ENCODE results near the gene LRTM1. TPM values are rescaled to one million over a fixed set of nuclear protein-coding genes. Genes with fewer than 3 reads are reported as not detected.

Gene LRTM1
- total RNA-seq, 1 experiment from 2014 or later = not detected

- no peak for TF ChIP-seq EZH2phosphoT487 (IDR thresholded peaks at IDR 0.05; ENCODE audit: borderline replicate concordance)
Measured at GRCh38 chr3:54892168-54892567, 35.7 kb downstream of the LRTM1 start (continued).

GRCh38 chr3:54891540-54891897 is 36.3 kb downstream of the LRTM1 start:
- POLR2A ChIA-PET = no interaction called here
- no peak for TF ChIP-seq SRF (IDR thresholded peaks at IDR 0.05; ENCODE audit: low read depth)

GRCh38 chr3:54889731-54890130 is 38.1 kb downstream of the LRTM1 start:
- intact Hi-C loops (cut with micrococcal nuclease) = no loop called here

More at GRCh38 chr3:54891540-54891897, 36.3 kb downstream of the LRTM1 start:
- DNase-seq (ENCODE audit: low read depth, low spot score) = no peak
- BruUV-seq (replicated peaks) = no TSS peak
- ChIA-PET CTCF (no interaction called here), RAD21 (ENCODE audit: low non-redundant PET in 1 of 2, low total read pairs in 2 of 2, uncharacterized antibody in 2 of 2, unreplicated experiment in 2 of 2) (no interaction called here)
- peaks cover 0 to 12% of the 10 kb centered on the region in 2 experiments; a peak in 1 of 4 replicates for H3K9me3 ChIP-seq (ENCODE audit: control insufficient read depth in 1 of 2, insufficient read depth in 1 of 2, low read depth in 1 of 2, low read length in 2 of 2)
- no peaks in the 10 kb centered on the region for H3K36me3 ChIP-seq (ENCODE audit: control insufficient read depth in 1 of 2, insufficient read depth in 2 of 2, low read length in 2 of 2)
- H3K9ac ChIP-seq (ENCODE audit: low read length) = no peak overlapping the region
- H3K79me2 ChIP-seq (ENCODE audit: insufficient read depth, low read length) = no peaks in the 10 kb centered on the region
- H2AFZ ChIP-seq (ENCODE audit: low read depth, low read length, poor library complexity, severe bottlenecking) = no peak overlapping the region
- H3K27ac ChIP-seq (ENCODE audit: low read depth, low read length) = no peak overlapping the region
- no peaks in the 10 kb centered on the region for H3K4me1 ChIP-seq (ENCODE audit: control insufficient read depth in 1 of 2, insufficient read depth in 2 of 2, low read length in 2 of 2)
- no peak overlapping the region for H3K4me3 ChIP-seq (replicated peaks in 1 of 2; ENCODE audit: low read depth in 1 of 2, low read length in 2 of 2)
- intact Hi-C loops (cut with micrococcal nuclease) = no loop called here
- ATAC-seq = no peak
- H3K9me2 ChIP-seq (ENCODE audit: insufficient read depth) = no peaks in the 10 kb centered on the region
- no peaks in the 10 kb centered on the region for H3K27me3 ChIP-seq (ENCODE audit: insufficient read depth, low read length)
- H4K20me1 ChIP-seq (ENCODE audit: insufficient read depth) = no peaks in the 10 kb centered on the region
- no peak overlapping the region for H3K4me2 ChIP-seq (ENCODE audit: low read length)

More at GRCh38 chr3:54889731-54890130, 38.1 kb downstream of the LRTM1 start:
- no peak overlapping the region for H3K27ac ChIP-seq (ENCODE audit: low read depth, low read length)
- H3K9me2 ChIP-seq (ENCODE audit: insufficient read depth) = no peaks in the 10 kb centered on the region
- H4K20me1 ChIP-seq (ENCODE audit: insufficient read depth) = no peaks in the 10 kb centered on the region
- peaks cover 0 to 15% of the 10 kb centered on the region in 2 experiments; a peak in 1 of 4 replicates for H3K9me3 ChIP-seq (ENCODE audit: control insufficient read depth in 1 of 2, insufficient read depth in 1 of 2, low read depth in 1 of 2, low read length in 2 of 2)
- BruUV-seq (replicated peaks) = no TSS peak
- RAD21 ChIA-PET (ENCODE audit: low non-redundant PET in 1 of 2, low total read pairs in 2 of 2, uncharacterized antibody in 2 of 2, unreplicated experiment in 2 of 2) = no interaction called here
- POLR2A ChIA-PET = no interaction called here
- TF ChIP-seq ZNF274 (IDR thresholded peaks at IDR 0.05; ENCODE audit: low read depth, low read length) (no peak), JUND (IDR thresholded peaks at IDR 0.05) (no peak), RAD21 (IDR thresholded peaks at IDR 0.05; ENCODE audit: low read depth) (no peak), MAX (IDR thresholded peaks at IDR 0.05) (no peak), ELF1 (IDR thresholded peaks at IDR 0.05; ENCODE audit: borderline replicate concordance, low read depth) (no peak), FOSL1 (IDR thresholded peaks at IDR 0.05; ENCODE audit: low read depth) (no peak)
- no peaks in the 10 kb centered on the region for H3K79me2 ChIP-seq (ENCODE audit: insufficient read depth, low read length)
- ATAC-seq (no peak), DNase-seq (ENCODE audit: low read depth, low spot score) (no peak)
- no peak overlapping the region for H3K4me2 ChIP-seq (ENCODE audit: low read length)
- H3K27me3 ChIP-seq (ENCODE audit: insufficient read depth, low read length) = no peaks in the 10 kb centered on the region
- no peak overlapping the region for H3K9ac ChIP-seq (ENCODE audit: low read length)
- H3K36me3 ChIP-seq (ENCODE audit: control insufficient read depth in 1 of 2, insufficient read depth in 2 of 2, low read length in 2 of 2) = no peaks in the 10 kb centered on the region
- no peak overlapping the region for H2AFZ ChIP-seq (ENCODE audit: low read depth, low read length, poor library complexity, severe bottlenecking)
- no peaks in the 10 kb centered on the region for H3K4me1 ChIP-seq (ENCODE audit: control insufficient read depth in 1 of 2, insufficient read depth in 2 of 2, low read length in 2 of 2)
- H3K4me3 ChIP-seq (replicated peaks in 1 of 2; ENCODE audit: low read depth in 1 of 2, low read length in 2 of 2) = no peak overlapping the region
- CTCF ChIA-PET = no interaction called here

Data from HCT116 (cell line).